ENCODE results near the gene OR2T35.

OR2T35 gene

DNA sequence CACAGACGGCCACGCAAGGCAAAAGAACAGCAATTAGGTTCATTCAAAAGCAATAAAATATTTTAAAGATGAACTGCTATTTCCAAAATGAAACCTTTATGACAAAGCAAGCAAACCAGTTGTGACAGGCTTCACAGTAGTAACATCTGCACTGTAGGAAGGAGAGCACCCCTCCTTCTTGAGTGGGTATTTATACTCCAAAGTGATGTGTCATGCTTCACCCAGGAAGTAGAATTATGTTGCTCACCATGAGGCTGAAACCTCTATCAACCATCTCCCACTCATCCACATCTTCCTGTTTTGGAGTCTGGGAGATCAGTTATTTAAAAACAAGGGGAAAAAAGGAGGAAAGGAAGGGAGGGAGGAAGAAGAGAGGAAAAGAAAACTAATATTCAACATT is 48.5 kb downstream of the OR2T35 start:
- TF ChIP-seq POLR2A (IDR thresholded peaks at IDR 0.05; ENCODE audit: low read length) (no peak), GATA1 (IDR thresholded peaks at IDR 0.05; ENCODE audit: low read depth, low read length) (no peak)
- no peak for DNase-seq

DNA sequence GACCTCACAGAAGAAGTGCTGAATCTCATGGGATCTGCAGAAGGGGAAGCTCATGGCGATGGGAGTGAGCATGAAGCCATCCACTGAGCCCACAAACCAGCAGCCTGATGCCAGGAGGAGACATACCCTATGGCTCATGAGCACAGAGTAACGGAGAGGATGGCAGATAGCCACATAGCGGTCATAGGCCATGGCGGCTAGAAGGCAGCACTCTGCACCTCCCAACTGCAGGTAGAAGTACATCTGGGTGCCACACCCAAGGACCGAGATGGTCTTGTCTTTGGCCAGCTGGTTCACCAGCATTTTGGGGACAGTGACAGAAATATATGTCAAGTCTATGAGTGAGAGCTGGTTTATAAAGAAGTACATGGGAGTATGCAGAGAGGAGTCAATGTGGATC is 51.9 kb downstream of the OR2T35 start:
- TF ChIP-seq GATA1 (IDR thresholded peaks at IDR 0.05; ENCODE audit: low read depth, low read length) (no peak), POLR2A (IDR thresholded peaks at IDR 0.05; ENCODE audit: low read length) (no peak)

GRCh38 chr1:248592655-248593054 is 52.4 kb downstream of the OR2T35 start:
- no peak for DNase-seq
- TF ChIP-seq POLR2A (IDR thresholded peaks at IDR 0.05; ENCODE audit: low read length) (no peak), GATA1 (IDR thresholded peaks at IDR 0.05; ENCODE audit: low read depth, low read length) (no peak)

More for the DNA sequence above, 51.9 kb downstream of the OR2T35 start:
- no peak for DNase-seq

GRCh38 chr1:248590055-248590454 is 55.0 kb downstream of the OR2T35 start:
- no peak for DNase-seq
- TF ChIP-seq POLR2A (IDR thresholded peaks at IDR 0.05; ENCODE audit: low read length) (no peak), GATA1 (IDR thresholded peaks at IDR 0.05; ENCODE audit: low read depth, low read length) (no peak)

DNA sequence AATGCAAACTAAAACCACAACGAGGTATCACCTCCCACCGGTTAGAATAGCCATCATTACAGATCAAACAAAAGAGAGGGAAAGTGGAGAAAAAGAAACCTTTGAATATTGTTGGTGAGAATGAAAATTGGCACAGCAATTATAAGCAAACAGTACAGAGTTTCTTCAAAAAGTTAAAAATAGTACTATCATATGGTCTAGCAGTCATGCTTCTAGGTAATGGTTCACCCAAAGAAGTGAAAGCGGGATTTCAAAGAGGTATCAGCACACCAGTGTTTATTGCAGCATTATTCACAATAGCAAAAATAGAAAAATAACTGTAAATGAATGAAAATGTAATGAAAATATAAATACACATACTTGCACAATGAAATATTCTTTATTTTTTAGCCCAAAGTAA is 55.7 kb downstream of the OR2T35 start:
- TF ChIP-seq POLR2A (IDR thresholded peaks at IDR 0.05; ENCODE audit: low read length), result no peak
- no peak for DNase-seq

Measured in erythroblast (primary cell).